Smooth muscle cell (in vitro differentiated cells): ENCODE measurements around the gene SIM1. TPM values are rescaled to one million over a fixed set of nuclear protein-coding genes. Genes with fewer than 3 reads are reported as not detected.

Experiments used
- DNase-seq: peaks from one replicate; lab custom pipeline; 2025; ENCODE audit not compliant: unreplicated experiment; lab: John Stamatoyannopoulos, UW
- H2AFZ ChIP-seq: fragments of 200-600 bp; sonication (generic); 2 replicates; pipeline ENCODE4 v1.6.0; 2016; ENCODE audit warnings: antibody characterized with exemption, low read depth, mild to moderate bottlenecking
- H3F3A ChIP-seq: fragments of 200-600 bp; sonication (generic); 2 replicates; pipeline ENCODE4 v1.6.0; 2017; ENCODE audit warnings: antibody characterized with exemption, low read depth
- H3K27ac ChIP-seq: fragments of 200-600 bp; sonication (generic); 2 replicates; pipeline ENCODE4 v1.5.1; 2016; ENCODE audit warnings: low read depth, mild to moderate bottlenecking
- H3K27me3 ChIP-seq: fragments of 200-600 bp; sonication (generic); 2 replicates; pipeline ENCODE4 v1.6.1; 2016; ENCODE audit warnings: low read depth, mild to moderate bottlenecking
- H3K36me3 ChIP-seq: fragments of 200-600 bp; sonication (generic); 2 replicates; pipeline ENCODE4 v1.5.1; 2016; ENCODE audit warnings: low read depth
- H3K4me1 ChIP-seq: fragments of 200-600 bp; sonication (generic); 2 replicates; pipeline ENCODE4 v1.5.1; 2016; ENCODE audit warnings: low read depth
- H3K4me2 ChIP-seq: fragments of 200-600 bp; sonication (generic); 2 replicates; pipeline ENCODE4 v1.6.0; 2016; ENCODE audit warnings: mild to moderate bottlenecking
- H3K4me3 ChIP-seq: fragments of 200-600 bp; sonication (generic); 2 replicates; pipeline ENCODE4 v1.5.1; 2016; ENCODE audit warnings: mild to moderate bottlenecking
- H3K79me2 ChIP-seq: fragments of 200-600 bp; sonication (generic); 2 replicates; pipeline ENCODE4 v1.6.0; 2016; ENCODE audit warnings: low read depth, mild to moderate bottlenecking
- H3K9ac ChIP-seq: fragments of 200-600 bp; sonication (generic); 2 replicates; pipeline ENCODE4 v1.6.0; 2016; ENCODE audit warnings: low read depth
- H3K9me3 ChIP-seq: fragments of 200-600 bp; sonication (generic); replicated peaks from 2 replicates; pipeline ENCODE4 v1.5.1; 2016; ENCODE audit warnings: low read depth
- H4K20me1 ChIP-seq: fragments of 200-600 bp; sonication (generic); 2 replicates; pipeline ENCODE4 v1.6.0; 2016; ENCODE audit warnings: low read depth
- CTCF ChIP-seq: fragments of 200-600 bp; sonication (generic); IDR thresholded peaks from 2 replicates; pipeline ENCODE4 v1.5.1; 2017; ENCODE audit warnings: borderline replicate concordance, mild to moderate bottlenecking, antibody characterized with exemption; ENCODE audit not compliant: insufficient read depth, poor library complexity, severe bottlenecking
- WGBS: methylation state at CpG from one replicate; pipeline ENCODE4 v1.1.7; 2016; ENCODE audit warnings: low lambda C conversion rate; 5-methylcytosine and 5-hydroxymethylcytosine counted together
- polyA plus RNA-seq: library from polyadenylated mRNA; unstranded; fragments of >200 nt; fragmentation: Nextera tagmentation; extraction: Ambion mirVana; gene quantifications from 2 replicates; pipeline ENCODE4 v1.2.1, GENCODE V29; 2016
- total RNA-seq: library from RNA; depleted of rRNA; stranded (reverse); fragments of >200 nt; gene quantifications from 2 replicates; pipeline ENCODE4 v1.2.3, GENCODE V29; 2014

SIM1 gene
- total and polyA plus RNA-seq, 2 experiments from 2014 or later, result not detected

GRCh38 chr6:100455230-100456124 is 9.2 kb downstream of the SIM1 start:
- Histone ChIP-seq H3K4me2 (no peak overlapping the region), H3F3A (no peaks in the 10 kb centered on the region), H3K4me1 (peaks cover 23% of the 10 kb centered on the region), H3K79me2 (no peaks in the 10 kb centered on the region), H3K4me3 (no peak overlapping the region), H3K27ac (no peak overlapping the region), H3K36me3 (no peaks in the 10 kb centered on the region), H3K27me3 (peaks cover 100% of the 10 kb centered on the region), H3K9ac (no peak overlapping the region), H2AFZ (no peak overlapping the region), H4K20me1 (no peaks in the 10 kb centered on the region), H3K9me3 (no peaks in the 10 kb centered on the region)
- 3% methylated on average over 53 of the region's 54 CpGs for WGBS
- no peak for DNase-seq
- no peak for TF ChIP-seq CTCF

DNA sequence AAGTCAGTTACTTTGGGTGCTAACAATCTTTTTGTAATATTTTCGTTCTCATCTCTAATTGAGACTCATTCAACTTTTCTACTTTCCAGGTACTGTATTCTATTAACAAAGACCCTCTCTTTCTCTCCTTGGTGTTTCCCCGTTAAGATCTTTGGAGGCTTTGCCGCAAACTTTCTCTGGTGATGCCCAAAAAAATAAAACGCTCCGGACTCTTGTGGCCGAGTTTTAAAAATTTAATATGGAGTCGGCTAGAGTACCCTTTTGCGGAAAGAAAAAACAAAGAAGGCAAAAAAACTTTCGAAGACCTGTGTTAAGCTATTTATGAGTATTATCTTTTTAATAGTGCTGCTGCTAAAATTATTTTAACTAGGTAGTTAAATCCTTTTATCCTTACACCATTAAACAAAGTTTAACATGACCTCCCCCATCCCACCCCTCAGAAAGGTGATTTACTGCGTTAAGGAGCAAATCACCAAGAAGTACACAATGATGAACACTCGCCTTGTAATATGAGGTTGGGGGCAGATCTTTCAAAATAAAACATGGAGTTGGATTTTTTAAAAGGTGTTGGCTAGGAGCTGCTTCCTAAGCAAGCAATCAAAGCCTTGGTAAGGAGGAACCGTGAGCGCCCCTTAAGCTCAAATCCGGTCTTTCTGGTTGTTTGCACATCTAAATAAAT is 10.0 kb downstream of the SIM1 start:
- H3K27ac ChIP-seq, result no peak overlapping the region
- no peaks in the 10 kb centered on the region for H3K9me3 ChIP-seq
- H2AFZ ChIP-seq, result no peak overlapping the region
- no peaks in the 10 kb centered on the region for H3K79me2 ChIP-seq
- H4K20me1 ChIP-seq, result no peaks in the 10 kb centered on the region
- no peak for TF ChIP-seq CTCF
- H3K27me3 ChIP-seq, result peaks cover 100% of the 10 kb centered on the region
- no peak for DNase-seq
- peaks cover 23% of the 10 kb centered on the region for H3K4me1 ChIP-seq
- no peak overlapping the region for H3K9ac ChIP-seq
- no peaks in the 10 kb centered on the region for H3F3A ChIP-seq
- peak overlapping the region; percentile 51 for H3K4me2 ChIP-seq
- H3K36me3 ChIP-seq, result no peaks in the 10 kb centered on the region
- no peak overlapping the region for H3K4me3 ChIP-seq
- 23% methylated on average over 14 of the region's 14 CpGs for WGBS

GRCh38 chr6:100453701-100454521 is 10.8 kb downstream of the SIM1 start:
- Histone ChIP-seq H3K79me2 (no peaks in the 10 kb centered on the region), H3K9me3 (no peaks in the 10 kb centered on the region), H3F3A (no peaks in the 10 kb centered on the region), H3K27me3 (peaks cover 100% of the 10 kb centered on the region), H3K4me2 (peak overlapping the region; percentile 51), H3K4me1 (peaks cover 23% of the 10 kb centered on the region), H3K9ac (no peak overlapping the region), H3K27ac (no peak overlapping the region), H3K4me3 (no peak overlapping the region), H2AFZ (no peak overlapping the region), H4K20me1 (no peaks in the 10 kb centered on the region), H3K36me3 (no peaks in the 10 kb centered on the region)
- TF ChIP-seq CTCF, result no peak
- DNase-seq, result no peak
- 16% methylated on average over 36 of the region's 36 CpGs for WGBS
